HepG2 (cell line): Measurements from ENCODE around the gene KIAA0232. TPM values are rescaled to one million over a fixed set of nuclear protein-coding genes. Genes with fewer than 3 reads are reported as not detected.

Source experiments
- ADNP ChIP-seq: sonication (generic); formaldehyde crosslinking; IDR thresholded peaks from 2 replicates; pipeline ENCODE4 v1.4.0; 2020; ENCODE audit warnings: missing genetic modification reagents
- AKNA ChIP-seq: sonication (generic); formaldehyde crosslinking; IDR thresholded peaks from 2 replicates; pipeline ENCODE4 v1.4.0; 2020; ENCODE audit warnings: missing genetic modification reagents, borderline replicate concordance
- ATM ChIP-seq: fragments of 450-650 bp; IDR thresholded peaks from 2 replicates; pipeline ENCODE4 v1.7.1; 2017; ENCODE audit warnings: mild to moderate bottlenecking, borderline replicate concordance
- BRD4 ChIP-seq: sonication (generic); formaldehyde crosslinking; IDR thresholded peaks from 2 replicates; pipeline ENCODE4 v1.4.0; 2020; ENCODE audit warnings: missing genetic modification reagents
- KMT2A ChIP-seq: sonication (generic); formaldehyde crosslinking; IDR thresholded peaks from 2 replicates; pipeline ENCODE4 v1.4.0; 2020; ENCODE audit warnings: missing genetic modification reagents
- SIN3B ChIP-seq: fragments of 150-350 bp; IDR thresholded peaks from 2 replicates; pipeline ENCODE4 v1.6.1; 2014; ENCODE audit warnings: low read length
- ZBTB42 ChIP-seq: sonication (generic); formaldehyde crosslinking; IDR thresholded peaks from 2 replicates; pipeline ENCODE4 v1.5.0; 2020; ENCODE audit warnings: mild to moderate bottlenecking, missing genetic modification reagents
- ZFP41 ChIP-seq: sonication (generic); formaldehyde crosslinking; IDR thresholded peaks from 2 replicates; pipeline ENCODE4 v1.4.0; 2020; ENCODE audit warnings: mild to moderate bottlenecking, missing genetic modification reagents, borderline replicate concordance
- ZNF12 ChIP-seq: sonication (generic); formaldehyde crosslinking; IDR thresholded peaks from 2 replicates; pipeline ENCODE4 v1.5.0; 2020; ENCODE audit warnings: missing genetic modification reagents
- ZNF17 ChIP-seq: sonication (generic); formaldehyde crosslinking; IDR thresholded peaks from 2 replicates; pipeline ENCODE4 v1.5.0; 2020; ENCODE audit warnings: mild to moderate bottlenecking, missing genetic modification reagents
- ZNF251 ChIP-seq: sonication (generic); formaldehyde crosslinking; IDR thresholded peaks from 2 replicates; pipeline ENCODE4 v1.9.0; 2021; ENCODE audit warnings: mild to moderate bottlenecking, missing genetic modification reagents
- ZNF274 ChIP-seq: sonication (generic); formaldehyde crosslinking; IDR thresholded peaks from 2 replicates; pipeline ENCODE4 v1.5.1; 2020; ENCODE audit warnings: mild to moderate bottlenecking, missing genetic modification reagents
- ZNF30 ChIP-seq: sonication (generic); formaldehyde crosslinking; IDR thresholded peaks from 2 replicates; pipeline ENCODE4 v1.5.0; 2020; ENCODE audit warnings: mild to moderate bottlenecking, missing genetic modification reagents
- ZNF780A ChIP-seq: sonication (generic); formaldehyde crosslinking; IDR thresholded peaks from 2 replicates; pipeline ENCODE4 v1.8.0; 2022; ENCODE audit warnings: mild to moderate bottlenecking, missing genetic modification reagents, moderate library complexity
- ZSCAN20 ChIP-seq: sonication (generic); formaldehyde crosslinking; IDR thresholded peaks from 2 replicates; pipeline ENCODE4 v1.4.0; 2020; ENCODE audit warnings: missing genetic modification reagents, mild to moderate bottlenecking, borderline replicate concordance
- polyA plus RNA-seq, 8 experiments: library from polyadenylated mRNA; depleted of rRNA in 3 of 8; stranded (reverse) in 7 of 8; unstranded in 1 of 8; fragments of >200 nt; fragmentation: Illumina TruSeq in 4 of 8; extraction: Trizol in 4 of 8; gene quantifications; 2 replicates each; pipeline versions ENCODE4 v1.2.1 to v1.2.3, GENCODE V29; 2011 to 2016; ENCODE audit warnings: low read depth in 4 of 8, missing spikeins in 1 of 8, mixed read lengths in 1 of 8; ENCODE audit not compliant: insufficient read depth in 1 of 8
- total RNA-seq, 5 experiments: library from RNA; depleted of rRNA; stranded (reverse); fragments of >200 nt; fragmentation: Illumina TruSeq; extraction: Trizol; gene quantifications; 2 replicates each; pipeline ENCODE4 v1.2.3, GENCODE V29; 2016; ENCODE audit warnings: low read depth in 1 of 5
- TF ChIP-seq, protein P1 (sequence below): sonication (generic); formaldehyde crosslinking; IDR thresholded peaks from 2 replicates; pipeline ENCODE4 v1.4.0; 2020; ENCODE audit warnings: missing genetic modification reagents

KIAA0232 gene
- total and polyA plus RNA-seq, 2 of the 13 experiments (the other 11 are each of a cell fraction or from before 2014, with no cell fraction given) = 7.8 to 17.1 TPM

DNA sequence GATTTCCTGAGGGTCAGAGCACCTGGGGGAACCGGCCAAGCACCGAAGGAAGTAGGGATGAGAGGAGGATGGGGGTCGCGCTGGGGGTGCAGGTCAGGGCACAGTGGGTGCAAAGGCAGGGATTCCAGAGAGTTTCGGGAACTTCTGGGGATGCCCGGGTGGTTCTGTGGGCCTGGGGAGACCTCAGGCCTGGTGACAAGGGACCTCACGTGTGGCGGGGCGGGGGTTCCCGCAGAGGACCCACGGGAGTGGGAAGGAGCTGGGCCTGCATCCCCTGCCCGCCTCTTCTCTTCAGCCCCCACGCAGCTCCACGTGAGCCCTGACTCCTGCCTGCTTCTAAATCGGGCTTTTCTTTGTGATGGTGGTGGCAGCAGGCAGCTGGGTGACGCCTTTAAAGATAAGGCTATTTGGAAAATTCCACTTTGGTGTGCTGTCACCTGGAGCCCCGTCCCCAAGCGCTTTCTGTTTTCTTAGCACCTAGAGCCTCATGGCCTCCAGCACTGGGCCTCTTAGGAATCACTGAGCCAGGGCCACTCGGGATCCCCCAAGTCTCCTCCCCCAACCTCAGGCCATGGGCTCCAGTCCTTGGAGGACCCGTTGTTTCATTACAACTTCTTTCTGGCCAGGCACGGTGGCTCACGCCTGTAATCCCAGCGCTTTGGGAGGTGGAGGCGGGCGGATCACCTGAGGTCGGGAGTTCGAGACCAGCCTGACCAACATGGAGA lies 120.0 kb downstream of the KIAA0232 start (continued):
- TF ChIP-seq AKNA (CRISPR knock-in tag) (no peak), ZNF12 (no peak), ZNF30 (CRISPR knock-in tag) (no peak), ATM (no peak), ZFP41 (CRISPR knock-in tag) (no peak), ZNF780A (CRISPR knock-in tag) (no peak), KMT2A (CRISPR knock-in tag) (no peak), ZBTB42 (CRISPR knock-in tag) (no peak), ZNF251 (no peak), ADNP (CRISPR knock-in tag) (no peak), BRD4 (CRISPR knock-in tag) (0 out of 2 replicates have a peak, but pooled peaks have one; percentile 22), ZNF274 (CRISPR knock-in tag) (no peak), ZNF17 (no peak), SIN3B (no peak), ZSCAN20 (CRISPR knock-in tag) (no peak)
- TF ChIP-seq, protein P1, sequence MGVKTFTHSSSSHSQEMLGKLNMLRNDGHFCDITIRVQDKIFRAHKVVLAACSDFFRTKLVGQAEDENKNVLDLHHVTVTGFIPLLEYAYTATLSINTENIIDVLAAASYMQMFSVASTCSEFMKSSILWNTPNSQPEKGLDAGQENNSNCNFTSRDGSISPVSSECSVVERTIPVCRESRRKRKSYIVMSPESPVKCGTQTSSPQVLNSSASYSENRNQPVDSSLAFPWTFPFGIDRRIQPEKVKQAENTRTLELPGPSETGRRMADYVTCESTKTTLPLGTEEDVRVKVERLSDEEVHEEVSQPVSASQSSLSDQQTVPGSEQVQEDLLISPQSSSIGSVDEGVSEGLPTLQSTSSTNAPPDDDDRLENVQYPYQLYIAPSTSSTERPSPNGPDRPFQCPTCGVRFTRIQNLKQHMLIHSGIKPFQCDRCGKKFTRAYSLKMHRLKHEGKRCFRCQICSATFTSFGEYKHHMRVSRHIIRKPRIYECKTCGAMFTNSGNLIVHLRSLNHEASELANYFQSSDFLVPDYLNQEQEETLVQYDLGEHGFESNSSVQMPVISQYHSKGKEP = no peak
